DMS53 treated with DMSO at 0.1 percent for 48 hours (cell line): ENCODE measurements around the gene GMNN.
"Not testable (repeated sequence)": the region's sequence is repeated elsewhere in the genome, so short reads cannot be mapped to it uniquely, and the experiment has no call there.

Experiments used
- DNase-seq: peaks from one replicate; lab custom pipeline; 2025; ENCODE audit not compliant: unreplicated experiment; lab: John Stamatoyannopoulos, UW

GMNN gene

DNA sequence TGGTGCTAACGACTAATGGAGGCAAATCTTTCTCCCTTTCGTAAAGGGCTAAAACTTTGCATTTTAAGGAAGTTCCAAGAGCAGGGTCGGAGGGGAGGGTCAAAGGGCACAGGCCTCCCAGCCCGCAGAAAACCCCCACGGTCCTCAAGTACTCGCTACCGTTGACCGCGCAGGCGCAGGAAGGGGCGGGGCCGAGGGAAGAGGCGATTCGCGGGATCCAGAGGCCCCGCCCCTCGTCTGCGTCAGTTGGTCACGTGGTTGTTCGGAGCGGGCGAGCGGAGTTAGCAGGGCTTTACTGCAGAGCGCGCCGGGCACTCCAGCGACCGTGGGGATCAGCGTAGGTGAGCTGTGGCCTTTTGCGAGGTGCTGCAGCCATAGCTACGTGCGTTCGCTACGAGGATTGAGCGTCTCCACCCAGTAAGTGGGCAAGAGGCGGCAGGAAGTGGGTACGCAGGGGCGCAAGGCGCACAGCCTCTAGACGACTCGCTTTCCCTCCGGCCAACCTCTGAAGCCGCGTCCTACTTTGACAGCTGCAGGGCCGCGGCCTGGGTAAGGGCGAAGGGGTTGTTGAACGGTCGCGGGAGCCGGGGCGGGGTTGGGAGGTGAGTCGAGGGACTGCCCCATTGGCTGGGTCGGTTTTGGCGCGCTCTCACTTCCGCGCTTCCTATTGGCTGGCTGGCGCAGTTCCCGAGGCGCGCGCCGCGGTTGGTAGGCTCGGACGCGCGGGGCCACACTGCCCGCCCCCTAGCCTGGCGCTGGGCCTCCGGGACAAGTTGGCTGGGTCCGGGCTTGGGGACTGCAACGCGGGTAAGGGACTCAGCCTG, at the start of gene GMNN:
Gene GMNN (plus strand): TSS at position 242 of the 824 bp plus-strand sequence. CDS start 2,310 bp downstream, outside the sequence.
- DNase-seq = peak; percentile 95

DNA sequence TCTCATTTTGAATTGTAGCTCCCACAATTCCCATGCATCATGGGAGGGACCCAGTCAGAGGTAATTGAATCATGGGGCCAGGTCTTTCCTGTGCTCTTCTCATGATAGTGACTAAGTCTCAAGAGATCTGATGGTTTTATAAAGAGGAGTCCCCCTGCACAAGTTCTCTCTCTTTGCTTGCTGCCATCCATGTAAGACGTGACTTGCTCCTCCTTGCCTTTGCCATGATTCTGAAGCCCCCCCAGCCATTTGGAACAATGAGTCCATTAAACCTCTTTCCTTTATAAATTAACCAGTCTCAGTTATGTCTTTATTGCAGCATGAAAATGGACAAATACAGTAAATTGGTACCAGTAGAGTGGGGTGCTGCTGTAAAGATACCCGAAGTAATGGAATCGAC, 44.1 kb upstream of the GMNN start:
- DNase-seq = not testable (repeated sequence)

GRCh38 chr6:24731456-24732134, 43.1 kb upstream of the GMNN start:
- DNase-seq = not testable (repeated sequence)

GRCh38 chr6:24734166-24734565, 40.6 kb upstream of the GMNN start:
- DNase-seq = no peak

DNA sequence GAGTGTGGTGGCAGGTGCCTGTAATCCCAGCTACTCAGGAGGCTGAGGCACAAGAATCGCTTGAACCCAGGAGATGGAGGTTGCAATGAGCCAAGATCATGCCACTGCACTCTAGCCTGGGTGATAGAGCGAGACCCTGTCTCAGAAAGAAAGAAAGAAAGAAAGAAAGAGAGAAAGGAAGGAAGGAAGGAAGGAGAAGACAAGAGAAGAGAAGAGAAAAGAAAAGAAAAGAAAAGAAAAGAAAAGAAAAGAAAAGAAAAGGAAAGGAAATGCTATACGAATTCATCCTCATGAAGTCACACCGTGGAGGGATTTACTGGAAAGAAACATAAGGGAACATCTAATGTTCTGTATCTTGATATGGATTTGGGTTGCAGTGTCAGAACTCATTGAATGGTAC, 40.0 kb upstream of the GMNN start:
- DNase-seq = not testable (repeated sequence)

GRCh38 chr6:24738741-24739140, 36.0 kb upstream of the GMNN start:
- DNase-seq = no peak

GRCh38 chr6:24740861-24741260, 33.9 kb upstream of the GMNN start:
- no peak for DNase-seq

DNA sequence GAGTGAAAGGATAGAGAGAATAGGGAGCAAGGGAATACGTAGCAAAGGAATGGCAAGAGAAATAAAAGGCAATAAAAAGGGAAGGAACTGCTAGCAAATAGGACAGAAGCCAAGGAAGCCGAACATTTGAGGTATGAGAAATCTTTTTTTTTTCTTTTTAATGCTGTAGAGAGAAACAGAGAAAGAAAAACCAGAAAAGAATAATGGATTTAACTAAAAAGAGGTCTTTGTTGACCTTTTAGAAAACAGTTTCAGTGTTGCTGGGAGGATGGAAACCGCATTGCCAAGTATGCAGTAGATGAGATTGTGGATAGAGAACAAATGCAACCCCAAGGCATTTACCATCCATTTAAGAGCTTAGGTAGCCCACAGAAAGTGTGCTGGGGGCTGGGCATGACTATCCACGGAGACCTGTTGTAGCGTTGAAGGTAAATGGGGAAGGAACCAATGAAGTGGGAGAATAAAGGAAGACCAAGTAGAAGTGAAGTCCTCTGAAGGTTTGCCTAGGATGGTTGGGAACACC, 32.5 kb upstream of the GMNN start:
- no peak for DNase-seq

GRCh38 chr6:24743265-24743943, 31.3 kb upstream of the GMNN start:
- DNase-seq = peak; percentile 51

GRCh38 chr6:24743944-24744335, 30.8 kb upstream of the GMNN start:
- DNase-seq = no peak

DNA sequence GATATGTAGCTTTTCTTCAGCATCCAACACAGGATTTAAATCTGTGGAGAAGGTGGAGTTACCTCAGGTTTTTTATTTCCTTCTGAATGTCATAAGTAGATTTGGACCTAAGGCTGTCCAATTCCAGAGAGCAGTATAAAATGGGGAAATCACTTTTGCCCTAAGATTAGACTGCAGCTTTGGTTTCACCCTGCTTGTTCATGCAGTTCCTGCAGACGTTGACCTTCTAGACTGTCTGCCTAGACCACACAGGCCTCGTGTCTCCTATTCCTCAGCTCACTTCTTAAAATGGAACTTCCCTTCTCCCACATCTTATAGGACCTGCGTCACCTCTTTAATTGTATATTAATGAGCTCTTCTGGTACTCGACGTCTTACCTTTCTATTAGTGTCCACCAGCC, 29.8 kb upstream of the GMNN start:
- no peak for DNase-seq

GRCh38 chr6:24749297-24749696, 25.4 kb upstream of the GMNN start:
- DNase-seq = no peak

- DNase-seq = not testable (repeated sequence)
Measured at GRCh38 chr6:24750878-24751277, 23.9 kb upstream of the GMNN start.

- DNase-seq = no peak
Measured at GRCh38 chr6:24752503-24752902, 22.2 kb upstream of the GMNN start.

DNA sequence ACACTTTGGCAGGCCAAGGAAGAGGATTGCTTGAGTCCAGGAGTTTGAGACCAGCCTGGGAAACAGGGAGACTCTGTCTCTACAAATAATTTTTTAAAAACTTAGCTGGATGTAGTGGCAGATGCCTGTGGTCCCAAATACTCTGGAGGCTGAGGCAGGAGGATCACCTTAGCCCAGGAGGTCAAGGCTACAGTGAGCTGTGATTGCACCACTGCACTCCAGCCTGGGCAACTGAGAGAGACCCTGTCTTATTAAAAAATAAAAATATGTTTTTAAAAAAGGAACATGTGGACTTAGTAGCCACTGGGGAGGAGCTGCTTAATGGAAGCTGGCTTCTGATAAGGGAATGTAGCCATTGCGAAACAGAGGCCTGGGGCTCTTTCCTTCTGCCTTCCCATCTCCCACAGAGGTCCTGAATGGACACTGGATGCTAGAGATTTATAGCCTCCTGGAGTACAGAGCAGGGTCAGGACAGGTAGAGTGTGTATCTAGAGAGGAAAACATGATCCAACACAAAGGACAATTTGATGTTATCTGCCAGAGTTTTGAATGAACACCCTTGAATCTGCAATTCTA, 21.7 kb upstream of the GMNN start:
- DNase-seq = no peak

DNA sequence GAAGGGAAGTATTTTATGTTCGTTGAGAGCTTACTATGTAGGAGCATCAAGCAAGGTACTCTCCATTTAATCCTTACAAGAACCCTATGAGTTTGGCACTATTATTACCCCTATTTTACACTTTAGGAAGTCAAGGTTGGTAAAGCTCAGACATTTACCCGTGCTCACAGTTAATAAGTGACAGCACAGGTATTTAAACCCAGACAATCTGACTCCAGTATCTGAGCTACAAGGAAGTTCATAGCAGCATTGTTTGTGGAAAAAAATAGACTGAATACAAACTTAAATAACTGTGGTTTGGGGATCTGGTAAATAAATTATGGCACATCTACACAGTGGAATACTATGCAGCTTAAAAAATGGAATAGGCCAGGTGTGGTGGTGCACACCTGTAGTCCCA, 21.2 kb upstream of the GMNN start:
- no peak for DNase-seq

DNA sequence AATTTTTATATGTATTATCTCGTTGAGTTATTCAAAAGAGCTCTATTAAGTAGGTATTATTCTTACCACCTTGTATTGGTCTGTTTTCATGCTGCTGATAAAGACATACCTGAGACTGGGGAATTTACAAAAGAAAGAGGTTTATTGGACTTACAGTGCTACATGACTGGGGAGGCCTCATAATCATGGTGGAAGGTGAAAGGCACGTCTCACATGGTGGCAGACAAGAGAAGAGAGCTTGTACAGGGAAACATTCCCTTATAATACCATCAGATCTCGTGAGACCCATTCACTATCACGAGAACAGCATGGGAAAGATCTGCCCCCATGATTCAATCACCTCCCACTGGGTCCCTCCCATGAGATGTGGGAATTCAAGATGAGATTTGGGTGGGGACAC, 20.4 kb upstream of the GMNN start:
- DNase-seq = not testable (repeated sequence)

GRCh38 chr6:24755279-24755678, 19.5 kb upstream of the GMNN start:
- DNase-seq = no peak

GRCh38 chr6:24757611-24758010, 17.1 kb upstream of the GMNN start:
- DNase-seq = no peak

DNA sequence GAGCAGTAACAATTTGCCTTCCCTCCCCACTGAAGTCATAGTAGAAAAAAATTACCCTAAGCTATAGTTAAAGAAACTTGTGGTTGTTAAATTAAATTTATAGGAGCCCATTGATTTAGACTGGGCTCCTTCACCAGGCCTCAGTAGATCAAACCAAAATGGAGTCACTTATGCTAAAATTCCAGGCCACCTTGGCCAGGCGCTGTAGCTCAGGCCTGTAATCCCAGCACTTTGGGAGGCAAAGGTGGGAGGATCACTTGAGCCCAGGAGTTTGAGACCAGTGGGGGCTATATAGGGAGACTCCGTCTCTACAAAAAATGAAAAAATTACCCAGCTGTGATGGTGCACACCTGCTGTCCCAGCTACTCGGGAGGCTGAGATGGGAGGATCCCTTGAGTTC, 15.0 kb upstream of the GMNN start:
- DNase-seq = no peak

GRCh38 chr6:24760210-24760609, 14.5 kb upstream of the GMNN start:
- DNase-seq = no peak
